ENCODE measurements around the gene OR2T3. TPM values are rescaled to one million over a fixed set of nuclear protein-coding genes. Genes with fewer than 3 reads are reported as not detected.
"Not testable (repeated sequence)": the region's sequence is repeated elsewhere in the genome, so short reads cannot be mapped to it uniquely, and the experiment has no call there.

Gene OR2T3, protein sequence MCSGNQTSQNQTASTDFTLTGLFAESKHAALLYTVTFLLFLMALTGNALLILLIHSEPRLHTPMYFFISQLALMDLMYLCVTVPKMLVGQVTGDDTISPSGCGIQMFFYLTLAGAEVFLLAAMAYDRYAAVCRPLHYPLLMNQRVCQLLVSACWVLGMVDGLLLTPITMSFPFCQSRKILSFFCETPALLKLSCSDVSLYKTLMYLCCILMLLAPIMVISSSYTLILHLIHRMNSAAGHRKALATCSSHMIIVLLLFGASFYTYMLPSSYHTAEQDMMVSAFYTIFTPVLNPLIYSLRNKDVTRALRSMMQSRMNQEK
- not detected for total RNA-seq
- long read RNA-seq, result 0 reads

- H3K27ac ChIP-seq; H3K36me3 ChIP-seq; ATAC-seq; H3K27me3 ChIP-seq; H3K9me3 ChIP-seq; H3K4me3 ChIP-seq; DNase-seq; H3K4me1 ChIP-seq; intact Hi-C loops (cut with DNase I): not testable (repeated sequence)
Measured at GRCh38 chr1:248473051-248473450, at the start of gene OR2T3. TSS of gene OR2T3 (plus strand) at chr1:248473351. CDS start at chr1:248473351, 0 bp downstream.

DNA sequence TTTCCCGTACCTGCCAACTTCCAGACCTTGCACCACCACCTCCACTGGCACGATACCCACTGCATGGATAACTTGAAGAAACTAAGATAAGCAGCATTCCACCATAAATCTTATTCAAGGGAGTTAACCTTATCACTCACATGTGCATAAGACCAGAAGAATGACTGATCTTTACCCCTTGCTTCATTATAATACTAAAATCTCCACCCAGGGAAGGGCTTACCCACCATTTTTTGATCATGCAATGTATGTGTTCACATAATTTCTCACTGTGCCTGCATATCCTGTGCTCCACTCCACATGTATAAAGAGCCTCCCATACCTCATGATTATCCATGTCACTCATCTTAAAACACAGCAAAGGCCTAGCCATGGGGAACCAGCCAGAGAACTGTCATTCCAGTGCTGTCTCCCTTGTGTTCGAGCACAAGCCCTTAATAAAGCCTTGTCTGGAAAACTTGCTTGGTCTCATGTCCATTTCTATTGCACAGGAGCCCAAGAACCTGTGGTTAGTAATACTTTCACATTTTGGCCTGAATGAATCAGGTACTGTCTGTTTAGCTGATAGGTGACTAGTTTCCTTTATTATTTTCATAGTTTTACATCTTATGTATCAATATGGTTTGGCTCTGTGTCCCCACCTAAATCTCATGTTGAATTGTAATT, 45.5 kb upstream of the OR2T3 start:
- H3K27me3 ChIP-seq; H3K9me3 ChIP-seq; H3K27ac ChIP-seq; intact Hi-C loops (cut with DNase I); H3K4me3 ChIP-seq; DNase-seq; H3K36me3 ChIP-seq; H3K4me1 ChIP-seq; ATAC-seq: not testable (repeated sequence)

DNA sequence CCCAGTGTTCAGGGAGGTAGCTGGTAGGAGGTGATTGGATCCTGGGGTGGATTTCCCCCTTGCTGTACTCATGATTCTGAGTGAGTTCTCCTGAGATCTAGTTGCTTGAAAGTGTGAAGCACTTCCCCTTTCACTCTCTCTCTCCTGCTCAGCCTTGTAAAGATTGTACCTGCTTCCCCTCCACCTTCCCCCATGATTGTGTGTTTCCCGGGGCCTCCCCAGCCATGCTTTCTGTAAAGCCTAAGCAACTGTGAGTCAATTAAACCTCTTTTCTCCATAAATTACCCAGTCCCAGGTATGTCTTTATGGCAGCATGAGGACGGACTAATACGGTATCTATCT, 45.0 kb upstream of the OR2T3 start:
- DNase-seq; H3K27me3 ChIP-seq; intact Hi-C loops (cut with DNase I); H3K4me1 ChIP-seq; H3K27ac ChIP-seq; H3K36me3 ChIP-seq; ATAC-seq; H3K9me3 ChIP-seq; H3K4me3 ChIP-seq: not testable (repeated sequence)

DNA sequence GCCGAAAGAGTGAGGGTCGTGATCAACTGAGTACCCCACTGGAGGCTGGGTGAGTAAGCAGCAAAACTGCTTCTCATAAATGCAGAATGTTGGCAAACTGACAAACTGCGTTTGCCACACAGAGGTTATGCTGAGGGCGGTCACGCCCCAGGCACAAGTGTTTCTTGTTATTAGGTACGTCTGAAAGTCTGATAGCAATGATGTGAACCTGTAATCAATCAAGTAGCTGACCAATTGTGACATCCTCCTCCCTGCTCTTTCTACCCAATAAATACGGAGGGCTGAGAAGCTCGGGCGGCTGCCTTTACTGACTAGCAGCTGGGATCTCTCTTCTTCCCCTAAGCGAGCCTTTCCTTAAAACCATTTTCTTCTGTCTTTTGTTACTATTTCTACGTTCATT, 41.5 kb upstream of the OR2T3 start:
- not testable (repeated sequence) for H3K4me3 ChIP-seq, H3K27me3 ChIP-seq, ATAC-seq, DNase-seq, H3K9me3 ChIP-seq, H3K4me1 ChIP-seq, H3K27ac ChIP-seq, H3K36me3 ChIP-seq
- intact Hi-C loops (cut with DNase I), result loop anchor here (10.0 kb wide), 1 partner anchor 223 kb away; the partner anchor contains the start of gene OR2T27

- intact Hi-C loops (cut with DNase I), result loop anchor here (10.0 kb wide), 1 partner anchor 223 kb away; the partner anchor contains the start of gene OR2T27
- H3K4me1 ChIP-seq, H3K27ac ChIP-seq, H3K4me3 ChIP-seq, H3K36me3 ChIP-seq, H3K27me3 ChIP-seq, DNase-seq, ATAC-seq, H3K9me3 ChIP-seq: not testable (repeated sequence)
Measured at GRCh38 chr1:248432201-248432600, 41.0 kb upstream of the OR2T3 start.

DNA sequence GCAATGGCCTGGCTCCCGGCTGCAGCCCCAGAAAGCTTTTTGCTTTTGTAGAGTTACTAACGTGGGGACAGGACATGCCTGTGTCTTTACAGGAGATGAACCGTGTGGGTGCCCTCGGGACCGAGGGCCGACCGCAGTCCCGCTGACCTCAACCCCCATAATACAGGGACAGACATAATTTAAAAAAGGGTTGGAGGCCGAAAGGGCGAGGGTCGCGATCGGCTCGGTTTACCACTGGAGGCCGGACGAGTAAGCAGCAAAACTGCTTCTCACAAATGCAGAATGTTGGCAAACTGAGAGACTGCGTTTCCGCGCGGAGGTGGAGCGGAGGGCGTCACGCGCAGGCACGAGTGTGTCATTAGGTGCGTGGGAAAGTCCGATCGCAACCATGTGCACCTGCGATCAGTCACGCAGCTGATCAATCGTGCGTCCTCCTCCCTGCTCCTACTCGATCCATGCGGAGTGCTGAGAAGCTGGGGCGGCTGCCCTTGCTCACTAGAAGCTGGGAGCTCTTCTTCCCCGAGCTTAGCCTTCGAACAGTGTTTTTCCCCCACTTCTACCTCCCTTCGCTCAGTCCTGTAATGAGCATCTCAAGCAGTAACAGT, 39.2 kb upstream of the OR2T3 start:
- H3K36me3 ChIP-seq, H3K27ac ChIP-seq, H3K9me3 ChIP-seq, DNase-seq, H3K4me1 ChIP-seq, H3K4me3 ChIP-seq, H3K27me3 ChIP-seq, ATAC-seq: not testable (repeated sequence)
- intact Hi-C loops (cut with DNase I), result loop anchor here (10.0 kb wide), 1 partner anchor 221 kb away; the partner anchor contains the start of gene OR2T27

DNA sequence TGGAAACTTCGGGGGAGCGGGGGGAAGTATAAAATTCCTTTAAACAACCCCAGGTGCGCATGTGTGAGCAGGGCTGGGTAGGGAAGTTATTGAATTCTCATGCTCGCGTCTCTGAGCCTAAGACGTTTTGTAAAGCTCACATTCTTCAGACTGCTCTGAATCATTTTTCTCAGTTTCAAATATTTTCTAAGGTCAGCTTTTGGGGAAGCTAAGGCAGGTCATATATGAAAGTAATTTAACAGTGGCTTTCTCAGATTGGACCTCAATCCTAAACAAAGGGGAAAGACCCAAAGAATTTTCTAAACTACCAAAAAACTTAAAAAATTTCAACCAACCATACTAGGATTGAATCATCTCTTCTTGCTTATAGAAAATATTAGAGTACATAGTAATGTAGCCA, 38.2 kb upstream of the OR2T3 start:
- ATAC-seq, H3K36me3 ChIP-seq, H3K27me3 ChIP-seq, H3K9me3 ChIP-seq, H3K27ac ChIP-seq, H3K4me1 ChIP-seq, DNase-seq, H3K4me3 ChIP-seq: not testable (repeated sequence)
- intact Hi-C loops (cut with DNase I), result loop anchor here (10.0 kb wide), 1 partner anchor 220 kb away; the partner anchor contains the start of gene OR2T27

GRCh38 chr1:248436303-248436702, 36.8 kb upstream of the OR2T3 start:
- H3K36me3 ChIP-seq, H3K4me1 ChIP-seq, H3K4me3 ChIP-seq, DNase-seq, H3K9me3 ChIP-seq, ATAC-seq, H3K27ac ChIP-seq, H3K27me3 ChIP-seq: not testable (repeated sequence)
- intact Hi-C loops (cut with DNase I), result loop anchor here (10.0 kb wide), 1 partner anchor 218 kb away; the partner anchor contains the start of gene OR2T27

DNA sequence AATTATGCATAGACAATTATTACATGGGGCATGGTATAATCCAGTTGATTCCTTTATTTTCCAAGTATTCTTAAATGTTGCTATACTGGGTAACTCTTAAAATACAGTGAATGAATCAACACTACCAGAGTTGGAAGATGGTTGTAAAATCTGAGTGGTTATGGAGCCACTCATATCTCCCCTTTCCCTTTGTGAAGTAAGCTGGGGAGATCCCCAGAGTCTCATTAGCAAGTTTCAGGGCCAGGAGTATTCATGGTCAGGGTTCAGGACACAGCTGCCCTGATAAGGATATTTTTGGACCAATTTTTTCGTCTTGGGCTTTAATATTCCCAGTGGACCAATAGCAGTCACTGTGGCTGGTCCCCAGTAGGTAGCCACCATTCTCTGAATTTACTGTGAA, 34.5 kb upstream of the OR2T3 start:
- DNase-seq, H3K27me3 ChIP-seq, H3K4me3 ChIP-seq, H3K27ac ChIP-seq, H3K9me3 ChIP-seq, ATAC-seq, H3K36me3 ChIP-seq, H3K4me1 ChIP-seq: not testable (repeated sequence)
- intact Hi-C loops (cut with DNase I), result loop anchor here (10.0 kb wide), 1 partner anchor 216 kb away; the partner anchor contains the start of gene OR2T27

DNA sequence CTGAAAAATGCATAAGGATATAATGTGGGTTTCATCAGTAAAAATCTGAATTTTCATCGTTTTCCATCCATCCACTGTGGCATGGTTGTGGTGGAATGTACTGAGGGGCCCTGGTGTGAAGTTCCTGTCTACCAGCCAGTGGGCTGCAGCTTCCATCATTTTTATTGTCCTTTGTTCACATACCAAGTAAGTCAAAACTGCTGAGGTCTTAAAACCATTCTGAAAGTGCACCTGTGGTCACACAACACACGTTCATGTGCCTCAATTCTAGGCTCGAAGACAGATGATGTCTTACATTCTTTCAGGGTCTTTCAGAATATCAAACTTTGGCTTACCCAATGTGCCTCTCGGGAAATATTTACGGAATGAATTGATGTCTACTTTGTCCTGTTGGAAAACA, 33.9 kb upstream of the OR2T3 start:
- not testable (repeated sequence) for H3K4me3 ChIP-seq, H3K27me3 ChIP-seq, DNase-seq, H3K4me1 ChIP-seq, H3K27ac ChIP-seq, H3K36me3 ChIP-seq, ATAC-seq, H3K9me3 ChIP-seq
- intact Hi-C loops (cut with DNase I), result loop anchor here (10.0 kb wide), 1 partner anchor 216 kb away; the partner anchor contains the start of gene OR2T27

DNA sequence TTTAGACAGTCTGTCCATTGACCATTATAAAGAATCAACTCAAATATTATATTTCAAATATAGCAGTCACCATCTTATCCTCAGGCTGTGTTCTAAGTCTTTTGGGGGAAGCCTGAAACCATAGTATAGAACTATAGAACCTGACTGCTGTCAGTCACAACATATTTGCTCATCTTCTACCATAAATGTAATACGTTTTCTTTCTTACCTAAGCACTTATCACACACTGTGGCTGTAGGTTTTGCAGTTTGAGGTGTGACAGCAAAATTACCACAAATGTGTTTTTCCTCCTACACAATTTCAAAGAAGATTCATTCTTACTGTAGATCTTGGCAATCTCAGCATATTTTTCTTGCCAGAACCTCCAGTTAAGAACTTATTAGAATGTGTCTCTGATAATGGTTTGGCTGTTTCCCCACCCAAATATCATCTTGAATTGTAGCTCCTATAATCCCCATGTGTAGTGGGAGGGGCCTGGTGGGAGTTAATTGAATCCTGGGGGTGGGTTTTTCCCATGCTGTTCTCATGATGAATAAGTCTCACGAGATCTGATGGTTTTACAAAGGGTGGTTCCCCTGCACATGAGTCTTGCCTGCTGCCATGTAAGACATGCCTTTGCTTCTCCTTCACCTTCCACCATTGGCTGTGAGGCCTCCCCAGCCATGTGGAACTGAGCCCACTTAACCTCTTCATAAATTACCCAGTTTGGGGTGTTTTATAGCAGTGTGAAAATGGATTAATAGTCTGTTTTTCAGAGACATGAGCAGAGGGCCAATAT, 30.5 kb upstream of the OR2T3 start:
- ATAC-seq; H3K9me3 ChIP-seq; H3K27ac ChIP-seq; H3K4me3 ChIP-seq; H3K4me1 ChIP-seq; DNase-seq; H3K36me3 ChIP-seq; intact Hi-C loops (cut with DNase I); H3K27me3 ChIP-seq: not testable (repeated sequence)

- ATAC-seq; H3K9me3 ChIP-seq; intact Hi-C loops (cut with DNase I); H3K4me3 ChIP-seq; H3K36me3 ChIP-seq; H3K27ac ChIP-seq; H3K27me3 ChIP-seq; DNase-seq; H3K4me1 ChIP-seq: not testable (repeated sequence)
Measured at GRCh38 chr1:248444603-248445002, 28.5 kb upstream of the OR2T3 start.

DNA sequence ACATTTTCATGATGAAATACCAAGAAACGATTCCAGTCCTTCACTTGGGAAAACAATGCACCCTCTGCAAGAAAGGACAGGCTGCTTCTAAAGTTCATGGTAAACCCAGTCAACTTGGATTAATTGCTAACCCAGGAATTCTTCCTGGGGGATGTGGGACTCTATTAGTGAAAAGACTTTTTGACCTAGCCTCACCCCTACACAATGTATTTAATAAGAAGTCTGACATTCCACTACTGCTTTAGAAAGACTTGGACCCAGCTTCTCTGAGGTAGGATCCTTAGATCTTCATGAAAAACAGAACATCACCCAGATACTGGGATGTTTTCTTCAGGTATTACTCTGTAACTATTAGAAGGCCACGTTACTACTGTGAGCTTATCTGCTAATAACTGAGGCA, 27.8 kb upstream of the OR2T3 start, which contains the start of gene OR2T2:
TSS of gene OR2T2 (plus strand) at position 239 of the 400 bp plus-strand sequence. CDS start 7,161 bp downstream, outside the sequence.
- H3K27ac ChIP-seq; H3K9me3 ChIP-seq; H3K27me3 ChIP-seq; DNase-seq; intact Hi-C loops (cut with DNase I); H3K36me3 ChIP-seq; ATAC-seq; H3K4me3 ChIP-seq; H3K4me1 ChIP-seq: not testable (repeated sequence)

Measured in upper lobe of right lung (tissue), 1 donor.